Right lobe of liver (tissue), 6 donors: ENCODE results near the gene STAC2. TPM values are rescaled to one million over a fixed set of nuclear protein-coding genes. Genes with fewer than 3 reads are reported as not detected.

ENCODE experiments used
- ATAC-seq, 4 donors: fragments of 200-7000 bp; cut with Tn5 transposase; one replicate each; pipeline ENCODE4 v1.9.1; 2020; ENCODE audit warnings: mild to moderate bottlenecking in 4 of 4, moderate library complexity in 4 of 4
- DNase-seq, 3 donors: peaks; one replicate each; pipeline ENCODE4 v3.0.0-alpha.2; 2020
- H3K27ac ChIP-seq, 3 donors: fragments of 200-600 bp; one replicate each; pipeline ENCODE4 v1.8.0; 2022
- H3K27me3 ChIP-seq, 2 donors: fragments of 200-600 bp; one replicate each; pipeline ENCODE4 v1.8.0; 2022
- H3K36me3 ChIP-seq, 4 donors: fragments of 200-600 bp; sonication (generic) in 1 of 4; one replicate each; pipeline versions ENCODE4 v1.5.1 to v1.8.0; 2017 to 2022; ENCODE audit warnings: control low read depth in 1 of 4
- H3K4me1 ChIP-seq, 4 donors: fragments of 200-600 bp; sonication (generic) in 1 of 4; one replicate each; pipeline versions ENCODE4 v1.5.1 to v1.8.0; 2017 to 2022; ENCODE audit warnings: control low read depth in 1 of 4
- H3K4me3 ChIP-seq, 3 donors: fragments of 200-600 bp; one replicate each; pipeline ENCODE4 v1.8.0; 2022
- H3K9me3 ChIP-seq, 4 donors: fragments of 200-600 bp; sonication (generic) in 1 of 4; one replicate each; pipeline versions ENCODE4 v1.5.1 to v1.8.0; 2017 to 2022; ENCODE audit warnings: control low read depth in 1 of 4
- POLR2A ChIP-seq: fragments of 450-650 bp; IDR thresholded peaks from one replicate; pipeline ENCODE4 v1.6.1; 2017; ENCODE audit warnings: antibody characterized with exemption, mild to moderate bottlenecking
- WGBS: methylation state at CpG from one replicate; pipeline ENCODE4 v1.1.6; 2018; ENCODE audit warnings: low coverage, low lambda C conversion rate; ENCODE audit not compliant: insufficient coverage; ENCODE audit errors: missing lambda C conversion rate; 5-methylcytosine and 5-hydroxymethylcytosine counted together
- intact Hi-C, 2 donors: fragments of 100-400 bp; cut with DNase I; formaldehyde crosslinking; loops; one replicate each; pipeline versions ENCODE4 v1.11.2 to v1.14.1; 2022
- total RNA-seq, 6 experiments: library from RNA; depleted of rRNA in 2 of 6; stranded (reverse); fragments of >200 nt in 2 of 6; fragmentation: NEBNext Ultra II Directional in 3 of 6; extraction: Animal tissue kit (Norgen Biotek cat#: 25700) in 3 of 6; gene quantifications; one replicate each; pipeline versions ENCODE4 v1.1.0 to v1.2.4, GENCODE V29; 2016 to 2023
- TF ChIP-seq, protein P1 (sequence below), 4 donors: fragments of 200-600 bp in 3 of 4; fragments of 450-650 bp in 1 of 4; IDR thresholded peaks; one replicate each; pipeline versions ENCODE4 v1.5.1 to v1.8.0; 2016 to 2022; ENCODE audit warnings: antibody characterized with exemption in 4 of 4, mild to moderate bottlenecking in 2 of 4
- donor health status: DM: no; HTN: yes; CAD: no.
- donor health status: DM: no; HTN: no; CAD: no.
- donor health status: DM: no; HTN: no; CAD: no.
- donor health status: DM: no; HTN: yes; CAD: no.
- donor health status: DM: no; HTN: yes; CAD: no.

STAC2 gene
- total RNA-seq, 6 experiments from 2014 or later: not detected

DNA sequence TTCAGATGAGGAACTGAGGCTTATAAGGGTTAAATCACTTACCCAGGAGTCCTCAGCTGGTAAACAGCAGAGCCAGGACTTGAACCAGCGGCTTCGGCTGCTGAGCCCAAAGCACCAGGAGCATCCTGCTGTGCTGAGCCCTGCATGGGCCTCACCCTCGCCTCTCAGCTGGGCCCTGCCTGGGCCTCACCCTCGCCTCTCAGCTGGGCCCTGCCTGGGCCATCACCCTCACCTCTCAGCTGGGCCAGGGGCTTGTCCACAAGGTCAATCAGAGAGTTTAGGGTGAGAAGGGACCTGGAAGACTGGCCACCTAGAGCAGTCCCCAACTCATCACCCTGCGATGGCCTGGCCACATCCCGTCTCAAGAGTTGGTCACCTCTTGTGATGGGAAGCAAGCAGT lies 4.2 kb downstream of the STAC2 start:
- Histone ChIP-seq H3K27ac (no peak overlapping the region), H3K27me3 (peaks cover 0 to 11% of the 10 kb centered on the region in 2 donors), H3K9me3 (no peaks in the 10 kb centered on the region), H3K36me3 (no peaks in the 10 kb centered on the region), H3K4me3 (no peak overlapping the region), H3K4me1 (peaks cover 0 to 7% (median 0%) of the 10 kb centered on the region in 4 donors)
- no peak for ATAC-seq
- intact Hi-C loops: no loop called here
- TF ChIP-seq, protein P1, sequence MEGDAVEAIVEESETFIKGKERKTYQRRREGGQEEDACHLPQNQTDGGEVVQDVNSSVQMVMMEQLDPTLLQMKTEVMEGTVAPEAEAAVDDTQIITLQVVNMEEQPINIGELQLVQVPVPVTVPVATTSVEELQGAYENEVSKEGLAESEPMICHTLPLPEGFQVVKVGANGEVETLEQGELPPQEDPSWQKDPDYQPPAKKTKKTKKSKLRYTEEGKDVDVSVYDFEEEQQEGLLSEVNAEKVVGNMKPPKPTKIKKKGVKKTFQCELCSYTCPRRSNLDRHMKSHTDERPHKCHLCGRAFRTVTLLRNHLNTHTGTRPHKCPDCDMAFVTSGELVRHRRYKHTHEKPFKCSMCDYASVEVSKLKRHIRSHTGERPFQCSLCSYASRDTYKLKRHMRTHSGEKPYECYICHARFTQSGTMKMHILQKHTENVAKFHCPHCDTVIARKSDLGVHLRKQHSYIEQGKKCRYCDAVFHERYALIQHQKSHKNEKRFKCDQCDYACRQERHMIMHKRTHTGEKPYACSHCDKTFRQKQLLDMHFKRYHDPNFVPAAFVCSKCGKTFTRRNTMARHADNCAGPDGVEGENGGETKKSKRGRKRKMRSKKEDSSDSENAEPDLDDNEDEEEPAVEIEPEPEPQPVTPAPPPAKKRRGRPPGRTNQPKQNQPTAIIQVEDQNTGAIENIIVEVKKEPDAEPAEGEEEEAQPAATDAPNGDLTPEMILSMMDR (IDR thresholded peaks at IDR 0.05): no peak
- no peak for TF ChIP-seq POLR2A
- no CpG with 5 or more reads among the region's 6 CpGs for WGBS
- no peak for DNase-seq

DNA sequence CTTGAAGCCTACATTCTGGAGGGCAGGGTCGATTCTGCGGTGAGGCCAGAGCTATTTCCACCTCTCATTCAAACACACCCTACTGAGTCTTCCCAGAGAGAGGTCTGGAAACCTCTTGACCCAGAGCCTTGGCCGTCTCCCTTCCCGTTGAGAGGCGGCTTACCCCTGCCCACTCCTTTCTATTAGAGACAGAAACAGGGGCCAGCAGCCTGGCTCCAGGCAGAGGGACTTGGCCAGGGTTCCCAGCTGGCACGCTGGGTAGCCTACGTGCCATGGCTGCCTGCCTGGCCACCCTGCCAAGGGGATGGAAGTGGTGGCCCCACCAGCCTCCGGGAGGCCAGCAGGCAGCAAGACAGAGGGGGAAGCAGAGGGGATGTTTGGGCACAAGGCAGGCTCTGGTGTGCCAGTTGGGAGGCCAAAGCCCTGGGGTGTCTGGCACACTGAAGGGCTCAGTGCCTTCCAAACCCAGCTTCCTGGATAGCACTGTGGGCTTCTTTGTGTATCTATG lies 6.0 kb downstream of the STAC2 start:
- H3K27ac ChIP-seq: no peak overlapping the region
- intact Hi-C loops: no loop called here

DNA sequence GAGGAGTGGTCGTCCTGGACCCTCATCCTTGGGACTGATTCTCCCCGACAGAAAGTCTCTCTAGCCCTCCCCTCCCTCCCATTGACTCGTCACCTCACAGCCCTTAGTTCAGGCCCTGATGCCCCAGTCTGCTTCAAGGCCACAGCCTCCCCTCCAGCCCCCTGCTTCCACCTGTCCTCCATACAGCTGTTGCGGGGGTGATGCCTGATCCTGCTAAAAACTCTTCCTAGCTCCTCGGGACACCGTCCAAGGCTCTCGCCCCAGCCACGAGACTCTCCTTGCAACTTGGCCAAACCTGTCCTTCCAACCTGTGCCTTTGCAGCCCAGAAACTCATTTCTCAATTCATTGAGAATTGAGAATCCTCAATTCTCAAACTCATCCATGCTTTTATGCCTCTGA lies 6.8 kb downstream of the STAC2 start:
- intact Hi-C loops: no loop called here
- Histone ChIP-seq H3K4me1 (no peaks in the 10 kb centered on the region), H3K9me3 (no peaks in the 10 kb centered on the region), H3K27me3 (peaks cover 0 to 7% of the 10 kb centered on the region in 2 donors), H3K27ac (no peak overlapping the region), H3K4me3 (no peak overlapping the region), H3K36me3 (no peaks in the 10 kb centered on the region)
- no peak for DNase-seq
- no peak for TF ChIP-seq POLR2A
- TF ChIP-seq, protein P1 (IDR thresholded peaks at IDR 0.05): no peak
- ATAC-seq: no peak
- WGBS: 50% methylated on average over 3 of the region's 8 CpGs

More for the DNA sequence above, 6.0 kb downstream of the STAC2 start:
- Histone ChIP-seq H3K27me3 (peaks cover 0 to 7% of the 10 kb centered on the region in 2 donors), H3K36me3 (no peaks in the 10 kb centered on the region), H3K4me3 (no peak overlapping the region), H3K4me1 (no peaks in the 10 kb centered on the region), H3K9me3 (no peaks in the 10 kb centered on the region)
- ATAC-seq (no peak), DNase-seq (no peak)
- WGBS: 53% methylated on average over 4 of the region's 8 CpGs
- TF ChIP-seq POLR2A: no peak
- TF ChIP-seq, protein P1 (IDR thresholded peaks at IDR 0.05): no peak

DNA sequence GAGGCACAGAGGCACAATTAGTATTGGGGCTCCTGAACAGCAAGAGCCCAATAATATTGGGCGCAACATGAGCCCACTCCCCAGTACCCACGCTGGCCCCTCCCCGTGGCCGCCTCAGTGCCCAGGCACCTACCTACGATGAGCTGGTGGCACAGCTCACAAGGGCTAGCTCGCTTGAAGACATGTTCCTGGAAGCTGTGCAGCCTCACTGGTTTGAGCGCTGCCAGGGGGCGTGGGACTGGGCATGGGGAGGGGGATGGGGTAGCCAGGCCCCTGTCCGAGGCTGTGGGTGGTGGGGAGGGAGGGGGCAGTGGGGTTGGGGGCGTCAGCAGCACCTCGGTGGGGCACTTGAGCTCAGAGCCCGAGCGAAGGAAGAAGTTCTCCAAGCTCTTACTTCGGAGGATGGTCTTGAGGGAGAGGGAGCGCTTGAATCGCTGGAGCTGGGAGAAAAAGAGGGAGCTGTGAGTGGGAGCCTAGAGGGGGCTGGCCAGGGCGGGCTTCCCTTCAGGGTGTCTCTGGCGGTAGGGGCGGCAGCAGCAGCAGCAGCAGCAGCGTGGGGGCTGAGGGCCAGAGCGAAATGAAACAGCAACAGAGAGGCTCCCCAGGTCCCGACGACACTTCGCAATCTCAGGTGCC lies 7.9 kb downstream of the STAC2 start:
- peaks cover 0 to 7% of the 10 kb centered on the region in 2 donors for H3K27me3 ChIP-seq
- intact Hi-C loops: no loop called here

More for the DNA sequence above, 7.9 kb downstream of the STAC2 start:
- no peaks in the 10 kb centered on the region for H3K9me3 ChIP-seq
- 10% methylated on average over 7 of the region's 24 CpGs for WGBS
- no peak overlapping the region for H3K27ac ChIP-seq
- TF ChIP-seq, protein P1 (IDR thresholded peaks at IDR 0.05): no peak
- no peak for TF ChIP-seq POLR2A
- no peaks in the 10 kb centered on the region for H3K4me1 ChIP-seq
- no peaks in the 10 kb centered on the region for H3K36me3 ChIP-seq
- H3K4me3 ChIP-seq: no peak overlapping the region
- DNase-seq (no peak), ATAC-seq (peak in 1 of 4 donors; percentile 29)
